Right renal cortex interstitium (tissue), 3 donors: ENCODE results near the gene RANGAP1. TPM values are rescaled to one million over a fixed set of nuclear protein-coding genes. Genes with fewer than 3 reads are reported as not detected.

Source experiments
- DNase-seq, 3 donors: peaks; one replicate each; pipeline ENCODE4 v3.0.0-alpha.2; 2013; ENCODE audit warnings: low read depth in 3 of 3, low spot score in 2 of 3
- polyA plus RNA-seq, 3 donors: library from polyadenylated mRNA; unstranded; fragments of 120-200 nt; gene quantifications; one replicate each; pipeline ENCODE4 v1.2.1, GENCODE V29; 2013; ENCODE audit not compliant: insufficient read length in 3 of 3

RANGAP1 gene, protein sequence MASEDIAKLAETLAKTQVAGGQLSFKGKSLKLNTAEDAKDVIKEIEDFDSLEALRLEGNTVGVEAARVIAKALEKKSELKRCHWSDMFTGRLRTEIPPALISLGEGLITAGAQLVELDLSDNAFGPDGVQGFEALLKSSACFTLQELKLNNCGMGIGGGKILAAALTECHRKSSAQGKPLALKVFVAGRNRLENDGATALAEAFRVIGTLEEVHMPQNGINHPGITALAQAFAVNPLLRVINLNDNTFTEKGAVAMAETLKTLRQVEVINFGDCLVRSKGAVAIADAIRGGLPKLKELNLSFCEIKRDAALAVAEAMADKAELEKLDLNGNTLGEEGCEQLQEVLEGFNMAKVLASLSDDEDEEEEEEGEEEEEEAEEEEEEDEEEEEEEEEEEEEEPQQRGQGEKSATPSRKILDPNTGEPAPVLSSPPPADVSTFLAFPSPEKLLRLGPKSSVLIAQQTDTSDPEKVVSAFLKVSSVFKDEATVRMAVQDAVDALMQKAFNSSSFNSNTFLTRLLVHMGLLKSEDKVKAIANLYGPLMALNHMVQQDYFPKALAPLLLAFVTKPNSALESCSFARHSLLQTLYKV
- polyA plus RNA-seq: 10 to 100 TPM; 45.4 to 51.1 (median 47.1) TPM

- peak; percentile 93 to 99 (median 95) for DNase-seq
Measured at GRCh38 chr22:41285820-41286638, at the start of gene RANGAP1. Gene RANGAP1 (minus strand): TSS chr22:41286187. CDS start chr22:41281044, 5,143 bp downstream.

GRCh38 chr22:41334951-41335635 lies 49.1 kb upstream of the RANGAP1 start:
- no peak for DNase-seq

DNA sequence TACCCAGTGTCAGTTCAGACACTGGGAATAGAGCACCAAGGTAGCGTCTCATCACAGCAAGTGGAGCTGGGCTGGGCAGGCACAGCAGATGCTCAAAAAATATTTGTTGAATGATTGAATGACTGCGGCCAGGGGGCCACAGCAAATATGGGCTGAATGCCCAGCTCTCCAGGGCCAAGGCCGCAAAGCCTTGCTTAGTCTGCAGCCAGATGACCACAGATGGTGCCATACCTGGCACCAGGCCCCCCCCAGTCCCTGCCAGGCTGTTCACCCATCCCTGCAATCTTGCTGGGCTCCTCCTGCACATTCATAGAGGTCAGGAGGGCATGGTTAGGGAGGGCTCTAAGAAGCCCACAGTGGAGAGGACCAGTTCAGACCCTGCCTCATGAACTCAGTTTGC lies 48.2 kb upstream of the RANGAP1 start:
- DNase-seq: no peak

GRCh38 chr22:41333806-41334205 lies 47.8 kb upstream of the RANGAP1 start:
- DNase-seq: no peak

GRCh38 chr22:41332217-41332939 lies 46.4 kb upstream of the RANGAP1 start:
- no peak for DNase-seq

DNA sequence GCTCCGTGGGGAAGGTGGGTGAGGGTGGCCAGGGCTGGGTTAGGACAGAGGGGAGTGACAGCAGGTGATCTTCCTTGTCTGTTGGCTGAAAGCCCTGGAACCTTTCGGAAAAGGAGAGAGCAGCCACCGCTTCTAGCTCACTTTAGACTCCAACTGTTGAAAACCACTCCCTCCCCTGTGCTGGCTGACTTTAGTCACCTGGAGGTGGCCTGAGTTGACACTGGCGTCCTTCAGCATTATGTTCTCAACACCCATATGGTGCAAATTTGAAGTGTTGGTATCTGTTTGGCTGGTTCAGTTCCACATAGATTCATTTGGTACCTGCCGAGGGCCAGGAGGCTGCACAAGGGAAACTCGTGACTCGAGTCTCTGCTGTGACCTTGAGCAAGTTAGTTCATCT lies 44.2 kb upstream of the RANGAP1 start:
- DNase-seq: no peak

- no peak for DNase-seq
Measured at GRCh38 chr22:41327124-41327523, 41.1 kb upstream of the RANGAP1 start.

DNA sequence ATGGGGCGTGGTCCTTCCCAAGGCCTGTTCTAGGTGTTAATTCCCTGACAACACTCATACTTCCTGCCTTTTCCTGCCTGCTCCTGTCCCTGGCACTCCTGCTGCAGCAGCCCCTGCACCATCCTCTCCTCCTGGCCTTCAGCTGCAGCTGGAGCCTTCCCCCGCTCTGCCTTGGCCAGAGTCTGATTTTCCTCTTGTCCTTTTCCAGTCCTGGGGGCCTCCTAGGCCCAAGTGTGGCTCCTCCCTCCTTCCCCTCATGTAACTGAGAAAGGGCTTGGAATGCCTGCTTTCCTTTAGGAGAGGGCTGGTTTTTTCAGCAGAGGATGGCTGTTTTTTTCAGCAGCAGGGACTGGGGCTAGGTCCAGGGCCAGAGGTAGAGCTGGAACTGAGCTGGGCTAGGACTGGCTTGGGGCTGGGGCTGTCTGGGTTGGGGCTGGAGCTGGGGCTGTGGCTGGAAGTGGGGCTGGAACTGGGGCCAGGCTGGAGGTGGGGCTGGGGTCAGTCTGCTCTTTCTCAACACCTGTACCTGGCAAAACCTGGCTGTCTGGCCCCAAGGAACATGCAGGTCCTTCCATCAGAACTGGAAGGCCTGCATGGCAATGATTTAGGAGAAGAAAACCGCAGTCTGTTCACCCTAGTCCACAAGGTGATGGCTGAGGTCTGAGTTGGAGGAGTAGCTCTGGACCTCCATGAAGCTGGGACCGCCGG lies 39.0 kb upstream of the RANGAP1 start:
- DNase-seq: no peak

DNA sequence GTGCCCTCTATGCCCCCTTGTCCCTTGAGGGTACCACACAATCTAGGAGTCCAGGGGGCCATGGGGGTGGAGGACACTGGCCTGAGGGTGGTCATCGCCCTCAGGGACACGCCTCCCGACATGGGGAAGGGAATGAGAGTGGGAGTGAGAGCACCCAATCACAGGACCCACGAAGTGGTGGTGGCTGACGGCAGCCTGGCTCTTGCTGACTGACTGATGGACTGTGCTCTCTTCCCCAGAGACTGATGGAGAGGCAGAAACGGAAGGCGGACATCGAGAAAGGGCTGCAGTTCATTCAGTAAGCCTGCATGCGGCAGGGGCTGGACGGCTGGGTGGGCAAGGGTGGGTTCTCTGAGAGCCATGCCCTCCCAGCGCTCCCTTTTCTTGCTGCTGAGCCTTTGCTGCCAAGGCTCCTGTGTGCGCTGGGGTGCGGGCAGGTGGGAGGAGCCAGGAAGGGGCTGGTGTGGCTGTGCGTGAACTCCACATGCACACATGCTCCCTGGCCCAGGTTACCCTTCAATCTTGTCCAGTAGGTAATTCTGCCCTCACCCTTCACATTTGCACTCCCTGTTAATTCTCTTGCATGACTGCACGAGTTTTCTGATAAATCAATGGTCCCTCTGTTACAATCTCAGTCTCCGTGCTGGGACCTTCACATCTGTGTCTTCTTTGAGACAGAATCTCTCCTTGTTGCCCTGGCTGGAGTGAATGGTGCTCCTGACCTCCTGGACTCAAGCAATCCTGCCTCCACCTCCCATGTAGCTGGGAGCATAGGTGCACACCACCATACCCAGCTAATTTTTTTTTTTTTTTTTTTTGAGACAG lies 34.6 kb upstream of the RANGAP1 start:
- no peak for DNase-seq

GRCh38 chr22:41315586-41315985 lies 29.6 kb upstream of the RANGAP1 start:
- no peak for DNase-seq

DNA sequence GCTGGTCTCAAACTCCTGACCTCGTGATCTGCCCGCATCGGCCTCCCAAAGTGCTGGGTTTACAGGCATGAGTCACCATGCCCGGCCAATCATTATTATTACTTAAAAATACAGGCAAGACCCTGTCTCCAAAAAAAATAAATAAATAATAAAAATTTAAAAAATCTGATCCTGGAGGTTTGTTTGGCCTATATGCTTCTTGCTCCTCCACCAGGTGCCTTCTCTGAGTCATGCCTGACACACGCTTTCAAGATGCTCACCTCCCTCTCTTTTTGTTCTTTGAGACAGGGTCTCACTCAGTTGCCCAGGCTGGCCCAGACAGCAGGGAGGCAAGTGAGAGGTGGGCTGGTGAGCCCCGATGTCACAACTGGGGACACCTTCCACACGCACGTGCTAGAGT lies 28.8 kb upstream of the RANGAP1 start:
- no peak for DNase-seq

DNA sequence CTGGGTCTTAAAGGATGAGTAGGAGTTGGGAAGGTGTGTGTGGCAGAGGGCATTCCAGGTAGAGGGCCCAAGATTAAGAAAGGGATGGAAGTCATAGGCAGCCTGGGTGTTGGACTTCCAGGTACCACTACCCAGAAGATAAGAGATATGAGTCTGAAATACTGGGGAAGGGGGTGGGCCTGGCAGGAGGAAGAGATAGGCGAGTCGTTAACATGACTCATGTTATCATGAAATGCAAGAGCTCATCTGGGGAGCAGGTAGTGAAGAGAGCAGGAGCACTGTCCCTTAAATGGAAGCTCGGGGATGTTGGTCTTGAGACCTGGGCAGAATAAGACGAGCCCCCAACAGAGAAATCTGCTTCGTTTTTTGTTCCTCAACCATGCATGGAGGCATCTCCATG lies 25.5 kb upstream of the RANGAP1 start:
- DNase-seq: no peak

- no peak for DNase-seq
Measured at GRCh38 chr22:41310336-41310735, 24.3 kb upstream of the RANGAP1 start.

DNA sequence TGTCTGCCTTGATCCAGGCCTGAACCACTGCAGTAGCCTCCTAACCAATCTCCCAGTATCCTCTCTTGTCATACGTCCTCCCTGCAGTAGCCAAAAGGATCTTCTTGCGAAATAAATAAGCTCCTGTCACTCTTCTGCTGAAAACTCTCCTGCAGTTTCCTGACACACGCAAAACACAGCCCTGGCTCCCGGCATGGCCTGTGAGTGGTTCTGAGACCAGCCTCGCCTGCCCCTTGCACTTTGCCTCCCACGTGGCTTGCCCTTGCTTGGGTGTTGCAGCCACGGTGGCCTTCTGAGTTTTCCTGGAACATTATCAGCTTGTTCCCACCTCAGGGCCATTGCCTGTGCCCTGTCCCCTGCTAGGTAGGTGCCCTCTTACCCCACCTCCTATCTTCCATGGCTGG lies 22.6 kb upstream of the RANGAP1 start:
- no peak for DNase-seq

GRCh38 chr22:41308054-41308453 lies 22.1 kb upstream of the RANGAP1 start:
- DNase-seq: no peak

GRCh38 chr22:41305646-41306045 lies 19.7 kb upstream of the RANGAP1 start:
- no peak for DNase-seq

DNA sequence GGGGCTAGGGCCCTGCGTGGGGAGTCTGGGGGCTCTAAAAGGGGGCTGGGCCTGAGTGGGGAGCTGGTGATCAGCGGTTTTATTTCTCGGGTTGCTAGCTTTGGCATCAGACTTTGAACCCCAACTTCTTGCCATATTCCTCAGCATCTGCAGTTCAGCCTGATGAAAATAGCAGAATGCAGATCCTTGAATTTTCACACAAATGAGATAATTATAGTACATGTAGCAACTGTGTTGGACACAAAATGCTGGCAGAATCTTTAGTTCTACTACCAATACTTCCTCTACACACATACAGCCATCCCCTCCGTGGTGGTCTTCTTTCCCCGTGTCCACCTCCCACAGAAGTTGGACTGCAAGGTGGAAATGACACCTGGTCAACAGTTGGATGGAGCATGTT lies 16.8 kb upstream of the RANGAP1 start:
- no peak for DNase-seq

- no peak for DNase-seq
Measured at GRCh38 chr22:41302021-41302767, 16.2 kb upstream of the RANGAP1 start.
